DND-41 (cell line): ENCODE measurements around the gene RNF34.

Source experiments
- EZH2 ChIP-seq: IDR thresholded peaks from 3 replicates; pipeline ENCODE4 v1.6.1; 2012; ENCODE audit warnings: borderline replicate concordance, low read depth, mild to moderate bottlenecking, moderate library complexity, low read length, inconsistent platforms; ENCODE audit not compliant: severe bottlenecking
- TF ChIP-seq, protein P1 (sequence below): IDR thresholded peaks from 2 replicates; pipeline ENCODE4 v1.5.1; 2012; ENCODE audit warnings: borderline replicate concordance, low read length, moderate library complexity, mild to moderate bottlenecking; ENCODE audit not compliant: poor library complexity, severe bottlenecking; ENCODE audit errors: extremely low read depth

DNA sequence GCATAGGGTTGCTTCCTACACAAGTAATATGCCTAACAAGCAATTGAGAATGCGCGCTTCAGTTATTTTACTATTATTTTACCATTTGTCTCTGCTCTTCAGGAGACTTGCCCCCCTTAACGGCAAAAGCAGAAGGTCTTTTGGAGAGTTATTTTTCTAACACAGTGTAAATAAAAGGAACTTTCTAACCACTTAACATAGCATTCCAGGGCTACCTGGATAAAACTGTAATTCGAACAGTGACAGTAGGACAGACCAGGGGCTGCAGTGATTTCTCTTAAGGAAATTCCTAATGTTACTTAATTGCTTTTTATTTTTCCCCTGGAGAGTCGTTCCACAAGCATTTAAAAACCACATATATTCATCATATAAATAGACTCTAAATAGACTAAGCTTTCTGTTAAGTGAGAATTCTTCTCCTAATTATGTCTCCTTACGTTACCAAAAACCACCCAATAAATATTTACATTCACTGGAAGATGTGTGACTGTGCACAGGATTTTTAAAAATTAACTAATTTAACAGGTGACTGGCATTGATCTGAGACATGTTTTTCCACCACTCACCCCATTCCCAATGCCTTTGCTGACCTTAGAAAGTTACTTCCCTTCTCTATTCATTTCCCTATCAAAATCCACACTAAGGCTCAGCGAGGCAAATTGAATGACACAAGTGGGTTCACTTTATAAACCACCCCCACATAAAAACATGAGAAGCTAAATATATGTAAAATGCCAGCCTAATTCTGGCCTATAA lies 72.4 kb downstream of the RNF34 start:
- TF ChIP-seq, protein P1, sequence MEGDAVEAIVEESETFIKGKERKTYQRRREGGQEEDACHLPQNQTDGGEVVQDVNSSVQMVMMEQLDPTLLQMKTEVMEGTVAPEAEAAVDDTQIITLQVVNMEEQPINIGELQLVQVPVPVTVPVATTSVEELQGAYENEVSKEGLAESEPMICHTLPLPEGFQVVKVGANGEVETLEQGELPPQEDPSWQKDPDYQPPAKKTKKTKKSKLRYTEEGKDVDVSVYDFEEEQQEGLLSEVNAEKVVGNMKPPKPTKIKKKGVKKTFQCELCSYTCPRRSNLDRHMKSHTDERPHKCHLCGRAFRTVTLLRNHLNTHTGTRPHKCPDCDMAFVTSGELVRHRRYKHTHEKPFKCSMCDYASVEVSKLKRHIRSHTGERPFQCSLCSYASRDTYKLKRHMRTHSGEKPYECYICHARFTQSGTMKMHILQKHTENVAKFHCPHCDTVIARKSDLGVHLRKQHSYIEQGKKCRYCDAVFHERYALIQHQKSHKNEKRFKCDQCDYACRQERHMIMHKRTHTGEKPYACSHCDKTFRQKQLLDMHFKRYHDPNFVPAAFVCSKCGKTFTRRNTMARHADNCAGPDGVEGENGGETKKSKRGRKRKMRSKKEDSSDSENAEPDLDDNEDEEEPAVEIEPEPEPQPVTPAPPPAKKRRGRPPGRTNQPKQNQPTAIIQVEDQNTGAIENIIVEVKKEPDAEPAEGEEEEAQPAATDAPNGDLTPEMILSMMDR, result no peak
- no peak for TF ChIP-seq EZH2
